ENCODE results near the gene GPR108.

Gene GPR108

GRCh38 chr19:6700586-6701316 is 36.6 kb downstream of the GPR108 start:
- DNase-seq: no peak

- DNase-seq: no peak
These were observed 37.4 kb downstream of the GPR108 start for GRCh38 chr19:6699935-6700334.

GRCh38 chr19:6697291-6697690 is 40.1 kb downstream of the GPR108 start:
- DNase-seq: no peak

GRCh38 chr19:6696239-6696820 is 41.0 kb downstream of the GPR108 start:
- DNase-seq: no peak

GRCh38 chr19:6694147-6694815 is 43.1 kb downstream of the GPR108 start:
- no peak for DNase-seq

- no peak for DNase-seq
These were observed 43.7 kb downstream of the GPR108 start for GRCh38 chr19:6693681-6694080.

- no peak for DNase-seq
These were observed 44.3 kb downstream of the GPR108 start for GRCh38 chr19:6693056-6693471.

GRCh38 chr19:6692027-6692426 is 45.4 kb downstream of the GPR108 start:
- DNase-seq: no peak

- no peak for DNase-seq
These were observed 46.0 kb downstream of the GPR108 start for GRCh38 chr19:6691342-6691741.

GRCh38 chr19:6690160-6690885 is 47.1 kb downstream of the GPR108 start:
- no peak for DNase-seq

GRCh38 chr19:6687114-6687513 is 50.3 kb downstream of the GPR108 start:
- DNase-seq: no peak

- no peak for DNase-seq
These were observed 50.8 kb downstream of the GPR108 start for GRCh38 chr19:6686628-6686975.

GRCh38 chr19:6685962-6686627 is 51.3 kb downstream of the GPR108 start:
- DNase-seq: no peak

- no peak for DNase-seq
These were observed 51.9 kb downstream of the GPR108 start for GRCh38 chr19:6685482-6685881.

- DNase-seq: no peak
These were observed 53.4 kb downstream of the GPR108 start for GRCh38 chr19:6683971-6684370.

GRCh38 chr19:6682607-6683128 is 54.7 kb downstream of the GPR108 start:
- DNase-seq: no peak

GRCh38 chr19:6680141-6680540 is 57.2 kb downstream of the GPR108 start:
- DNase-seq: no peak

All from NCI-H187 treated with DMSO at 0.1 percent for 48 hours (cell line).